B cell (primary cell): ENCODE results near the gene TDRD12.

Source experiments
- EZH2 ChIP-seq: IDR thresholded peaks from 2 replicates; pipeline ENCODE4 v1.6.1; 2012; ENCODE audit warnings: borderline replicate concordance, low read depth, mild to moderate bottlenecking, moderate library complexity, low read length; ENCODE audit not compliant: insufficient read depth, poor library complexity, severe bottlenecking
- TF ChIP-seq, protein P1 (sequence below): fragments of 200-600 bp; IDR thresholded peaks from one replicate; pipeline ENCODE4 v1.8.0; 2022; ENCODE audit warnings: antibody characterized with exemption, mild to moderate bottlenecking

DNA sequence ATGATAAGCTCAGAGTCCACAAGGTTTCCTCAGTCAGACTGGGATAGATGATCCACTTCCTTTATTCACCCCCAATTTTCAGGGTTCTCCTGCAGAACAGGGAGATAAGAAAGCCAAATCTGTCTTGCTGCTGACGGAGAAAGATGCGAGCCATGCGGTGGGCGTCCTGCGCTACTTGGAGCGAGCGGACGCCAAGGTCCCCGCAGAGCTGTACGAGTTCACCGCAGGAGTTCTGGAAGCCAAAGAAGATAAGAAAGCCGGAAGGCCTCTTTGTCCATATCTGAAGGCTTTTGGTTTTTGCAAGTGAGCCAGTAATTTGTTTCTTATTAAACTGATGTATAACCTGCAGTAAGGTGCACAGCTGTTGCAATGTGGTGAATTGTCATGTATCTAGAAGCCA, 83.3 kb downstream of the TDRD12 start:
- TF ChIP-seq, protein P1, sequence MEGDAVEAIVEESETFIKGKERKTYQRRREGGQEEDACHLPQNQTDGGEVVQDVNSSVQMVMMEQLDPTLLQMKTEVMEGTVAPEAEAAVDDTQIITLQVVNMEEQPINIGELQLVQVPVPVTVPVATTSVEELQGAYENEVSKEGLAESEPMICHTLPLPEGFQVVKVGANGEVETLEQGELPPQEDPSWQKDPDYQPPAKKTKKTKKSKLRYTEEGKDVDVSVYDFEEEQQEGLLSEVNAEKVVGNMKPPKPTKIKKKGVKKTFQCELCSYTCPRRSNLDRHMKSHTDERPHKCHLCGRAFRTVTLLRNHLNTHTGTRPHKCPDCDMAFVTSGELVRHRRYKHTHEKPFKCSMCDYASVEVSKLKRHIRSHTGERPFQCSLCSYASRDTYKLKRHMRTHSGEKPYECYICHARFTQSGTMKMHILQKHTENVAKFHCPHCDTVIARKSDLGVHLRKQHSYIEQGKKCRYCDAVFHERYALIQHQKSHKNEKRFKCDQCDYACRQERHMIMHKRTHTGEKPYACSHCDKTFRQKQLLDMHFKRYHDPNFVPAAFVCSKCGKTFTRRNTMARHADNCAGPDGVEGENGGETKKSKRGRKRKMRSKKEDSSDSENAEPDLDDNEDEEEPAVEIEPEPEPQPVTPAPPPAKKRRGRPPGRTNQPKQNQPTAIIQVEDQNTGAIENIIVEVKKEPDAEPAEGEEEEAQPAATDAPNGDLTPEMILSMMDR = no peak
- no peak for TF ChIP-seq EZH2
